ENCODE measurements around the gene SYCP1. TPM values are rescaled to one million over a fixed set of nuclear protein-coding genes. Genes with fewer than 3 reads are reported as not detected.
"Not testable (repeated sequence)": the region's sequence is repeated elsewhere in the genome, so short reads cannot be mapped to it uniquely, and the experiment has no call there.

The SYCP1 gene
- total RNA-seq, 3 donors from 2014 or later (not counting 1 experiment from before 2014, with no cell fraction given): not detected

- Histone ChIP-seq H3K36me3 (ENCODE audit: control insufficient read depth, insufficient read depth, low read length) (no peaks in the 10 kb centered on the region), H3K4me1 (ENCODE audit: control insufficient read depth, insufficient read depth, low read length) (no peaks in the 10 kb centered on the region), H3K4me3 (ENCODE audit: low read length) (no peak overlapping the region), H3K9me3 (ENCODE audit: control insufficient read depth, insufficient read depth, low read length) (no peaks in the 10 kb centered on the region), H3K27me3 (ENCODE audit: control insufficient read depth, insufficient read depth, low read length) (peaks cover 9% of the 10 kb centered on the region), H3K27ac (ENCODE audit: low read length) (no peak overlapping the region)
- Mint-ChIP-seq H3K36me3 (no peaks in the 10 kb centered on the region), H3K4me1 (no peaks in the 10 kb centered on the region), H3K4me3 (no peak overlapping the region), H3K27ac (no peak overlapping the region), H3K27me3 (ENCODE audit: low read depth in 2 of 2) (peaks cover 14 to 25% of the 10 kb centered on the region in 2 donors), H3K9me3 (peaks cover 0 to 2% of the 10 kb centered on the region in 2 donors)
- no peak for DNase-seq
- intact Hi-C loops (cut with micrococcal nuclease): no loop called here
- WGBS (ENCODE audit: insufficient coverage): 69% methylated on average over 2 of the region's 2 CpGs
- no peak for TF ChIP-seq CTCF (IDR thresholded peaks at IDR 0.05)
- ATAC-seq: no peak
These were observed 151.5 kb downstream of the SYCP1 start for GRCh38 chr1:115006191-115006590.

DNA sequence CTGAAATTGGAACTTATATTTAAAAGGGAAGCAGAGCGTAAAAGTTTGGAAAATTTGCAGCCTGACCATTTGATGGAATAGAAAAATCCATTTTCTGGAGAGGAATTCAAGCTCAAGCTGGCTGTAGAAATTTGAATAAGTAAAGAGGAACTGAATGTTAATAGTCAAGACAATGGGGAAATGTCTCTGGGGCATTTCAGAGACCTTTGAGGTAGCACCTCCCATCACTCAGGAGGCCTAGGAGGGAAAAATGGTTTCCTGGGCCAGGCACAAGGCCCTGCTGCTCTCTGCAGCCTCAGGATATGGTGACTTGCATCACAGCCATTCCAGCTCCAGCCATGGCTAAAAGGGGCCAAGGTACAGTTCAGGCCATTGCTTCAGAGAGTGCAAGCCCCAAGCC is 157.3 kb downstream of the SYCP1 start:
- H3K27ac Mint-ChIP-seq: no peak overlapping the region
- no peak for ATAC-seq
- Histone ChIP-seq H3K4me3 (ENCODE audit: low read length) (no peak overlapping the region), H3K27ac (ENCODE audit: low read length) (no peak overlapping the region), H3K27me3 (ENCODE audit: control insufficient read depth, insufficient read depth, low read length) (no peaks in the 10 kb centered on the region), H3K9me3 (ENCODE audit: control insufficient read depth, insufficient read depth, low read length) (no peaks in the 10 kb centered on the region), H3K36me3 (ENCODE audit: control insufficient read depth, insufficient read depth, low read length) (no peaks in the 10 kb centered on the region), H3K4me1 (ENCODE audit: control insufficient read depth, insufficient read depth, low read length) (no peaks in the 10 kb centered on the region)
- H3K4me1 Mint-ChIP-seq: no peaks in the 10 kb centered on the region
- H3K4me3 Mint-ChIP-seq: no peak overlapping the region
- intact Hi-C loops (cut with micrococcal nuclease): no loop called here
- DNase-seq: no peak
- TF ChIP-seq CTCF (IDR thresholded peaks at IDR 0.05): no peak
- 94% methylated on average over 1 of the region's 1 CpG for WGBS (ENCODE audit: insufficient coverage)
- H3K9me3 Mint-ChIP-seq: peaks cover 0 to 2% of the 10 kb centered on the region in 2 donors
- H3K27me3 Mint-ChIP-seq (ENCODE audit: low read depth in 2 of 2): peaks cover 5 to 9% of the 10 kb centered on the region in 2 donors
- H3K36me3 Mint-ChIP-seq: no peaks in the 10 kb centered on the region

- H3K9me3 Mint-ChIP-seq: peaks cover 0 to 3% of the 10 kb centered on the region in 2 donors
- TF ChIP-seq CTCF (IDR thresholded peaks at IDR 0.05): no peak
- Histone ChIP-seq H3K27ac (ENCODE audit: low read length) (no peak overlapping the region), H3K4me3 (ENCODE audit: low read length) (no peak overlapping the region), H3K36me3 (ENCODE audit: control insufficient read depth, insufficient read depth, low read length) (no peaks in the 10 kb centered on the region), H3K9me3 (ENCODE audit: control insufficient read depth, insufficient read depth, low read length) (no peaks in the 10 kb centered on the region), H3K4me1 (ENCODE audit: control insufficient read depth, insufficient read depth, low read length) (no peaks in the 10 kb centered on the region), H3K27me3 (ENCODE audit: control insufficient read depth, insufficient read depth, low read length) (no peaks in the 10 kb centered on the region)
- DNase-seq: no peak
- H3K27ac Mint-ChIP-seq: no peak overlapping the region
- H3K27me3 Mint-ChIP-seq (ENCODE audit: low read depth in 2 of 2): peaks cover 7 to 9% of the 10 kb centered on the region in 2 donors
- ATAC-seq: no peak
- intact Hi-C loops (cut with micrococcal nuclease): no loop called here
- H3K4me3 Mint-ChIP-seq: no peak overlapping the region
- no peaks in the 10 kb centered on the region for H3K4me1 Mint-ChIP-seq
- 91% methylated on average over 1 of the region's 1 CpG for WGBS (ENCODE audit: insufficient coverage)
- no peaks in the 10 kb centered on the region for H3K36me3 Mint-ChIP-seq
These were observed 157.8 kb downstream of the SYCP1 start for GRCh38 chr1:115012434-115012833.

DNA sequence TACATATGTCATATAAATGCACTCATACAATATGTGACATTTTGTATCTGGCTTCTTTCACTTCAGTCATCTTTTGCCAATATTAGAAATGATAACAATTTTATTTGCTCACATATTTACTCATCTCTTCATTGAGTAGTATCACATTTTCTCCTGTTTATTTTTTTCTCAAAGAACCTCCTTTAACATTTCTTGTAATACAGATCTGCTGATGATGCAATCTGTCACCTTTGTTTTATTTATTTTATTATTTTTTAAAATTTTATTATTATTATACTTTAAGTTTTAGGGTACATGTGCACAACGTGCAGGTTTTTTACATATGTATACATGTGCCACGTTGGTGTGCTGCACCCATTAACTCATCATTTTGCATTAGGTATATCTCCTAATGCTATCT is 159.1 kb downstream of the SYCP1 start:
- Histone ChIP-seq H3K27me3 (ENCODE audit: control insufficient read depth, insufficient read depth, low read length) (no peaks in the 10 kb centered on the region), H3K9me3 (ENCODE audit: control insufficient read depth, insufficient read depth, low read length) (no peaks in the 10 kb centered on the region), H3K4me1 (ENCODE audit: control insufficient read depth, insufficient read depth, low read length) (no peaks in the 10 kb centered on the region), H3K36me3 (ENCODE audit: control insufficient read depth, insufficient read depth, low read length) (no peaks in the 10 kb centered on the region), H3K27ac (ENCODE audit: low read length) (no peak overlapping the region), H3K4me3 (ENCODE audit: low read length) (no peak overlapping the region)
- no peak for ATAC-seq
- no peaks in the 10 kb centered on the region for H3K4me1 Mint-ChIP-seq
- DNase-seq: no peak
- peaks cover 0 to 3% of the 10 kb centered on the region in 2 donors for H3K9me3 Mint-ChIP-seq
- intact Hi-C loops (cut with micrococcal nuclease): no loop called here
- WGBS (ENCODE audit: insufficient coverage): 100% methylated on average over 2 of the region's 2 CpGs
- no peak overlapping the region for H3K4me3 Mint-ChIP-seq
- peaks cover 9 to 15% of the 10 kb centered on the region in 2 donors for H3K27me3 Mint-ChIP-seq (ENCODE audit: low read depth in 2 of 2)
- no peaks in the 10 kb centered on the region for H3K36me3 Mint-ChIP-seq
- H3K27ac Mint-ChIP-seq: no peak overlapping the region
- TF ChIP-seq CTCF (IDR thresholded peaks at IDR 0.05): no peak

GRCh38 chr1:115019549-115019948 is 164.9 kb downstream of the SYCP1 start:
- not testable (repeated sequence) for ATAC-seq; H3K27ac Mint-ChIP-seq; H3K36me3 ChIP-seq (ENCODE audit: control insufficient read depth, insufficient read depth, low read length)

More at GRCh38 chr1:115019549-115019948, 164.9 kb downstream of the SYCP1 start:
- H3K9me3 ChIP-seq (ENCODE audit: control insufficient read depth, insufficient read depth, low read length); H3K9me3 Mint-ChIP-seq; H3K4me1 ChIP-seq (ENCODE audit: control insufficient read depth, insufficient read depth, low read length); H3K36me3 Mint-ChIP-seq; H3K4me1 Mint-ChIP-seq; H3K4me3 ChIP-seq (ENCODE audit: low read length); H3K27ac ChIP-seq (ENCODE audit: low read length); H3K4me3 Mint-ChIP-seq; DNase-seq; H3K27me3 ChIP-seq (ENCODE audit: control insufficient read depth, insufficient read depth, low read length); intact Hi-C loops (cut with micrococcal nuclease): not testable (repeated sequence)
- H3K27me3 Mint-ChIP-seq (ENCODE audit: low read depth in 2 of 2): peaks cover 24 to 41% of the 10 kb centered on the region in 2 donors
- 86% methylated on average over 9 of the region's 9 CpGs for WGBS (ENCODE audit: insufficient coverage)
